GM23338 (cell line): Measurements from ENCODE around the gene FANCD2OS. TPM values are rescaled to one million over a fixed set of nuclear protein-coding genes. Genes with fewer than 3 reads are reported as not detected.
"Not testable (repeated sequence)": the region's sequence is repeated elsewhere in the genome, so short reads cannot be mapped to it uniquely, and the experiment has no call there.

Experiments
- ATAC-seq: fragments of 200-7000 bp; cut with Tn5 transposase; 3 replicates; pipeline ENCODE4 v1.9.1; 2020
- DNase-seq: peaks from one replicate; pipeline ENCODE4 v3.0.0-alpha.2; 2015; ENCODE audit warnings: low spot score
- H2AFZ ChIP-seq: fragments of 200-600 bp; sonication (generic); 2 replicates; pipeline ENCODE4 v1.8.0; 2016; ENCODE audit warnings: antibody characterized with exemption, mild to moderate bottlenecking, moderate library complexity
- H3F3A ChIP-seq: fragments of 200-600 bp; sonication (generic); replicated peaks from 2 replicates; pipeline ENCODE4 v1.8.0; 2017; ENCODE audit warnings: antibody characterized with exemption, mixed run types, low read depth
- H3K27ac ChIP-seq: fragments of 200-600 bp; sonication (generic); 2 replicates; pipeline ENCODE4 v1.6.1; 2016; ENCODE audit warnings: low read depth
- H3K27me3 ChIP-seq: fragments of 200-600 bp; sonication (generic); 2 replicates; pipeline ENCODE4 v1.8.0; 2016; ENCODE audit warnings: mild to moderate bottlenecking, mixed run types, moderate library complexity; ENCODE audit not compliant: insufficient read depth
- H3K36me3 ChIP-seq: fragments of 200-600 bp; sonication (generic); 2 replicates; pipeline ENCODE4 v1.8.0; 2016; ENCODE audit warnings: mild to moderate bottlenecking; ENCODE audit not compliant: insufficient read depth
- H3K4me1 ChIP-seq: fragments of 200-600 bp; sonication (generic); 2 replicates; pipeline ENCODE4 v1.8.0; 2016; ENCODE audit warnings: mild to moderate bottlenecking, moderate library complexity; ENCODE audit not compliant: insufficient read depth
- H3K4me2 ChIP-seq: fragments of 200-600 bp; sonication (generic); 2 replicates; pipeline ENCODE4 v1.7.1; 2017; ENCODE audit warnings: mixed run types
- H3K4me3 ChIP-seq: fragments of 200-600 bp; sonication (generic); 2 replicates; pipeline ENCODE4 v1.6.1; 2016; ENCODE audit warnings: mixed run types
- H3K79me2 ChIP-seq: fragments of 200-600 bp; sonication (generic); replicated peaks from 2 replicates; pipeline ENCODE4 v1.8.0; 2017; ENCODE audit warnings: mild to moderate bottlenecking; ENCODE audit not compliant: insufficient read depth
- H3K9me2 ChIP-seq: fragments of 200-600 bp; sonication (generic); 2 replicates; pipeline ENCODE4 v1.8.0; 2017; ENCODE audit not compliant: insufficient read depth
- H4K20me1 ChIP-seq: fragments of 200-600 bp; sonication (generic); replicated peaks from 2 replicates; pipeline ENCODE4 v1.8.0; 2017; ENCODE audit warnings: mild to moderate bottlenecking; ENCODE audit not compliant: insufficient read depth
- H3K27ac Mint-ChIP-seq: 2 replicates; pipeline ENCODE4 v1.8.0; 2020; ENCODE audit warnings: inconsistent platforms, mild to moderate bottlenecking, moderate library complexity, mixed read lengths
- H3K27me3 Mint-ChIP-seq: 3 replicates; pipeline ENCODE4 v1.8.0; 2022; ENCODE audit warnings: low read depth, mild to moderate bottlenecking, moderate library complexity, mixed read lengths, inconsistent platforms; ENCODE audit not compliant: insufficient read depth, poor library complexity
- H3K36me3 Mint-ChIP-seq: 3 replicates; pipeline ENCODE4 v1.8.0; 2021; ENCODE audit warnings: low read depth, mild to moderate bottlenecking, inconsistent platforms, moderate library complexity, mixed read lengths
- H3K4me1 Mint-ChIP-seq: 3 replicates; pipeline ENCODE4 v1.8.0; 2020; ENCODE audit warnings: mild to moderate bottlenecking, inconsistent platforms, mixed read lengths
- H3K4me3 Mint-ChIP-seq: 3 replicates; pipeline ENCODE4 v1.8.0; 2021; ENCODE audit warnings: moderate library complexity, mild to moderate bottlenecking, inconsistent platforms, mixed read lengths
- H3K9me3 Mint-ChIP-seq: 3 replicates; pipeline ENCODE4 v1.8.0; 2020; ENCODE audit warnings: moderate library complexity, mild to moderate bottlenecking, inconsistent platforms, mixed read lengths
- CREB1 ChIP-seq: fragments of 250-450 bp; sonication (Bioruptor Pico); IDR thresholded peaks from 2 replicates; pipeline ENCODE4 v1.5.0; 2020; ENCODE audit warnings: low read depth, mild to moderate bottlenecking, moderate library complexity
- CTCF ChIP-seq, 2 experiments: fragments of 200-600 bp in 1 of 2; sonication (generic) in 1 of 2; conservative IDR thresholded peaks; 2 replicates each; pipeline versions ENCODE4 v1.5.1 to v1.6.1; 2016 to 2017; ENCODE audit warnings: antibody characterized with exemption in 2 of 2, low read depth in 2 of 2, mild to moderate bottlenecking in 2 of 2, moderate library complexity in 1 of 2
- ETS1 ChIP-seq: IDR thresholded peaks from 2 replicates; pipeline ENCODE4 v1.6.1; 2016; ENCODE audit warnings: antibody characterized with exemption
- EZH2phosphoT487 ChIP-seq: fragments of 200-600 bp; sonication (generic); IDR thresholded peaks from one replicate; pipeline ENCODE4 v1.8.1; 2018; ENCODE audit warnings: antibody characterized with exemption; ENCODE audit not compliant: unreplicated experiment
- JUNB ChIP-seq: IDR thresholded peaks from one replicate; pipeline ENCODE4 v1.6.1; 2016; ENCODE audit warnings: antibody characterized with exemption; ENCODE audit not compliant: unreplicated experiment
- POLR2AphosphoS5 ChIP-seq: IDR thresholded peaks from 2 replicates; pipeline ENCODE4 v1.6.1; 2016; ENCODE audit warnings: antibody characterized with exemption, low read depth
- STAT1 ChIP-seq: IDR thresholded peaks from one replicate; pipeline ENCODE4 v1.6.1; 2016; ENCODE audit warnings: antibody characterized with exemption; ENCODE audit not compliant: unreplicated experiment
- polyA plus RNA-seq: library from polyadenylated mRNA; unstranded; fragments of >200 nt; fragmentation: Nextera tagmentation; extraction: Ambion mirVana; gene quantifications from 2 replicates; pipeline ENCODE4 v1.2.1, GENCODE V29; 2016
- total RNA-seq: library from RNA; depleted of rRNA; stranded (reverse); fragments of >200 nt; shearing (Covaris generic); gene quantifications from 2 replicates; pipeline ENCODE4 v1.2.3, GENCODE V29; 2014
- TF ChIP-seq, protein P1 (sequence below): IDR thresholded peaks from one replicate; pipeline ENCODE4 v1.6.1; 2018; ENCODE audit warnings: antibody characterized with exemption; ENCODE audit not compliant: unreplicated experiment

Gene FANCD2OS
- total and polyA plus RNA-seq, 2 experiments from 2014 or later: 0.94 TPM; not detected in 1

DNA sequence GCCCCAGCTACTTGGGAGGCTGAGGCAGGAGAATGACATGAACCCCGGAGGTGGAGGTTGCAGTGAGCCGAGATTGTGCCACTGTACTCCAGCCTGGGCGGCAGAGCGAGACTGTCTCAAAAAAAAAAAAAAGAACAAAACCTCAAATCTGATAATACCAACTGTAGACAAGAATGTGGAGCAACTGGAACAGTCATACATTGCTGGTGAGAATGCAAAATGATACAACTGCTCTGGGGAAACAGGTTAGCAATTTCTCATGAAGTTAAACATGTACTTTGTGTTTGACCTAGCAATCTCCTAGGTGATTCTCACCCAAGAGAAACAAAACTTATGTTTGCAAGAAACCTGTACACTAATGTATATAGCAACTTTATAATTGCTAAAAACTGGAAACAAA is 29.1 kb upstream of the FANCD2OS start:
- TF ChIP-seq EZH2phosphoT487: no peak
- no peak for TF ChIP-seq STAT1
- no peak for TF ChIP-seq CTCF (conservative IDR thresholded peaks at IDR 0.05; ENCODE audit: low read depth in 2 of 2)
- no peak for TF ChIP-seq CREB1 (CRISPR knock-in tag)
- TF ChIP-seq, protein P1, sequence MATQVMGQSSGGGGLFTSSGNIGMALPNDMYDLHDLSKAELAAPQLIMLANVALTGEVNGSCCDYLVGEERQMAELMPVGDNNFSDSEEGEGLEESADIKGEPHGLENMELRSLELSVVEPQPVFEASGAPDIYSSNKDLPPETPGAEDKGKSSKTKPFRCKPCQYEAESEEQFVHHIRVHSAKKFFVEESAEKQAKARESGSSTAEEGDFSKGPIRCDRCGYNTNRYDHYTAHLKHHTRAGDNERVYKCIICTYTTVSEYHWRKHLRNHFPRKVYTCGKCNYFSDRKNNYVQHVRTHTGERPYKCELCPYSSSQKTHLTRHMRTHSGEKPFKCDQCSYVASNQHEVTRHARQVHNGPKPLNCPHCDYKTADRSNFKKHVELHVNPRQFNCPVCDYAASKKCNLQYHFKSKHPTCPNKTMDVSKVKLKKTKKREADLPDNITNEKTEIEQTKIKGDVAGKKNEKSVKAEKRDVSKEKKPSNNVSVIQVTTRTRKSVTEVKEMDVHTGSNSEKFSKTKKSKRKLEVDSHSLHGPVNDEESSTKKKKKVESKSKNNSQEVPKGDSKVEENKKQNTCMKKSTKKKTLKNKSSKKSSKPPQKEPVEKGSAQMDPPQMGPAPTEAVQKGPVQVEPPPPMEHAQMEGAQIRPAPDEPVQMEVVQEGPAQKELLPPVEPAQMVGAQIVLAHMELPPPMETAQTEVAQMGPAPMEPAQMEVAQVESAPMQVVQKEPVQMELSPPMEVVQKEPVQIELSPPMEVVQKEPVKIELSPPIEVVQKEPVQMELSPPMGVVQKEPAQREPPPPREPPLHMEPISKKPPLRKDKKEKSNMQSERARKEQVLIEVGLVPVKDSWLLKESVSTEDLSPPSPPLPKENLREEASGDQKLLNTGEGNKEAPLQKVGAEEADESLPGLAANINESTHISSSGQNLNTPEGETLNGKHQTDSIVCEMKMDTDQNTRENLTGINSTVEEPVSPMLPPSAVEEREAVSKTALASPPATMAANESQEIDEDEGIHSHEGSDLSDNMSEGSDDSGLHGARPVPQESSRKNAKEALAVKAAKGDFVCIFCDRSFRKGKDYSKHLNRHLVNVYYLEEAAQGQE: no peak
- TF ChIP-seq JUNB: no peak
- TF ChIP-seq ETS1: no peak
- ATAC-seq (no peak), DNase-seq (no peak)
- Histone ChIP-seq H3K4me3 (no peak overlapping the region), H3K9me2 (no peaks in the 10 kb centered on the region), H3F3A (no peaks in the 10 kb centered on the region), H3K27ac (no peak overlapping the region), H3K4me2 (no peak overlapping the region), H3K4me1 (no peaks in the 10 kb centered on the region), H4K20me1 (peaks cover under 1% of the 10 kb centered on the region; the same call in 1 of the 2 replicates), H3K79me2 (peaks cover 2% of the 10 kb centered on the region; the same call in 1 of the 2 replicates), H3K36me3 (no peaks in the 10 kb centered on the region), H3K27me3 (no peaks in the 10 kb centered on the region), H2AFZ (no peak overlapping the region)
- Mint-ChIP-seq H3K27ac (no peak overlapping the region), H3K27me3 (peaks cover 11% of the 10 kb centered on the region), H3K4me3 (no peak overlapping the region), H3K4me1 (no peaks in the 10 kb centered on the region), H3K9me3 (peaks cover 5% of the 10 kb centered on the region; the same call in 2 of the 3 replicates), H3K36me3 (no peaks in the 10 kb centered on the region)

- Histone ChIP-seq H3K4me1 (no peaks in the 10 kb centered on the region), H3K79me2 (no peaks in the 10 kb centered on the region), H2AFZ (no peak overlapping the region), H3K9me2 (no peaks in the 10 kb centered on the region), H3K4me3 (no peak overlapping the region), H3K36me3 (no peaks in the 10 kb centered on the region), H4K20me1 (no peaks in the 10 kb centered on the region), H3F3A (no peaks in the 10 kb centered on the region), H3K27ac (no peak overlapping the region), H3K4me2 (no peak overlapping the region), H3K27me3 (no peaks in the 10 kb centered on the region)
- Mint-ChIP-seq H3K27me3 (peaks cover 10% of the 10 kb centered on the region), H3K4me3 (no peak overlapping the region), H3K27ac (no peak overlapping the region), H3K36me3 (no peaks in the 10 kb centered on the region), H3K9me3 (peaks cover 5% of the 10 kb centered on the region; the same call in 2 of the 3 replicates), H3K4me1 (no peaks in the 10 kb centered on the region)
- no peak for TF ChIP-seq POLR2AphosphoS5
- TF ChIP-seq, protein P1: peak; percentile 46
- DNase-seq: no peak
- ATAC-seq: no peak
Observed at GRCh38 chr3:10136426-10137005, 28.5 kb upstream of the FANCD2OS start.

GRCh38 chr3:10135872-10136271 is 27.8 kb upstream of the FANCD2OS start:
- H3F3A ChIP-seq, H3K36me3 ChIP-seq, H3K36me3 Mint-ChIP-seq, ATAC-seq, H3K27me3 Mint-ChIP-seq, H4K20me1 ChIP-seq, H3K4me1 ChIP-seq, H3K4me3 Mint-ChIP-seq, H3K27ac ChIP-seq, H3K27me3 ChIP-seq, H3K79me2 ChIP-seq, H3K4me1 Mint-ChIP-seq, H3K27ac Mint-ChIP-seq, DNase-seq, H3K9me2 ChIP-seq, H2AFZ ChIP-seq, H3K9me3 Mint-ChIP-seq, H3K4me2 ChIP-seq, H3K4me3 ChIP-seq: not testable (repeated sequence)
